HG03064 (cell line): Measurements from ENCODE around the gene ZNF462.

ENCODE experiments used
- ATAC-seq: cut with Tn5 transposase; IDR thresholded peaks from one replicate; pipeline ENCODE4 v1.9.1; 2021; ENCODE audit warnings: low read depth; ENCODE audit not compliant: unreplicated experiment

ZNF462 gene

DNA sequence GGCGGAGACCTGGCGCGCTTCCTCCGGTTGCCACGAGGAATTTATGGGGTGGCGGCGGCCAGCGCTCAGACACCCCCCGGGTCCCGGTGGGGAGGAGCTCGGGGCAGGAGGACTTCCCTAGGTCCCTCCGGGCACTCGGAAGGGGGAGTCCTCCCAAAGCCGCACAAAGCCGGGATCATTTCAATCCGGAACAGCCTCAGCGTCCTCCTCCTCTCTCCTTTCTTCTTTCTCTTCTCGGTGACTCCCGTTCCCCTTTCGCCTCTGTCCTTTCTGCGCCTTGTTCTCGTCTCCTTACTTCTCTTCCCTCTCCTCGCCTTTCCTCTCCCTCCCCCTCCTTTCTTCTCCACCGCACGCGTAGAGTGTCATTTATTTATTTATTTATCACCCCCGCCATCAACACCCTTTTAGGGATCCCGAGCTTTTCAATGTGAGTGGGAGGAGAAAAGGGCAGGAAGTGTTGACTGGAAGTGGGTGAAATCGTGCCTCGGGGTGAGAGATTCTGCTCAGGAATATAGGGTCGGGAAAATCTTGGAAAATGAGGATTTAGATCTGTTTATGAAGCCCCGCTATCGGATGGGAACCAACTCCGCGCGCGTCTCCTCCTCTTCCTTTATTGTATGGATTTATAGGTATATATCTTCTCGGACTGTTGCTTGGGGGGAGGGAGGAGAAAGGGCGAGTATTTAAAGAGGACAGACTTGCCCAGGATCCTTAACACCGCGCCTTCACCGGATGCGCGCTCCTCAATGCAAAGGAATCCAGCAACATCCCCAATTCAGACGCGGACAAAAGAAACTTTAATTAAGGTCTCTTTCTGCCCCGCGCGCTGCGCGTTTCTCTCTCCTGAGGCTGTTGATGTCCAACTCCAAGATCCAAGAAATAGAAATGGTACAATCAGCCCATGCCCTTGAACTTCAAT lies 2.0 kb upstream of the ZNF462 start:
- ATAC-seq = no peak

DNA sequence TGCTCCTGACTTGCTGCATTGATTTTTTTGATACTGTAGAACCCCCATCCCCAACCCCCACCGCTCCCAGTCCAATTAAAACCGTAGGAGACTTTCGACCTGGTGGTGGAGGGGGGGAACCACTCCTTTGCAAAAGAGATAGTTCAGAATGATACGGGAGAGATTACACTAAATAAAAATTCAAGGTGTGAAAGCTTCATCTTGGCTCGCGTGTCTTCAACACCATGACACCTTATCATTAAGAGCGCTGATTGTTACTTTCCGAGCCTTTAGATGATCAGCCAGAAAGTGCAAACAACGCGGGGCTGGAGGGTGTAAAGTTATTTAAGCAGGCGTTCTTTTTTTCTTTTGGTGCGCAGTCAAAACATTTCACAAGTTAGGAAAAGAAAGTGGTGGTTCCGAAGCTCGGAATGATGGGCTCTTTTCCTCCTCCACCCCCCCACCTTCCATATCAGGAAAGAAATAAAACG lies 1.3 kb upstream of the ZNF462 start:
- ATAC-seq = no peak

DNA sequence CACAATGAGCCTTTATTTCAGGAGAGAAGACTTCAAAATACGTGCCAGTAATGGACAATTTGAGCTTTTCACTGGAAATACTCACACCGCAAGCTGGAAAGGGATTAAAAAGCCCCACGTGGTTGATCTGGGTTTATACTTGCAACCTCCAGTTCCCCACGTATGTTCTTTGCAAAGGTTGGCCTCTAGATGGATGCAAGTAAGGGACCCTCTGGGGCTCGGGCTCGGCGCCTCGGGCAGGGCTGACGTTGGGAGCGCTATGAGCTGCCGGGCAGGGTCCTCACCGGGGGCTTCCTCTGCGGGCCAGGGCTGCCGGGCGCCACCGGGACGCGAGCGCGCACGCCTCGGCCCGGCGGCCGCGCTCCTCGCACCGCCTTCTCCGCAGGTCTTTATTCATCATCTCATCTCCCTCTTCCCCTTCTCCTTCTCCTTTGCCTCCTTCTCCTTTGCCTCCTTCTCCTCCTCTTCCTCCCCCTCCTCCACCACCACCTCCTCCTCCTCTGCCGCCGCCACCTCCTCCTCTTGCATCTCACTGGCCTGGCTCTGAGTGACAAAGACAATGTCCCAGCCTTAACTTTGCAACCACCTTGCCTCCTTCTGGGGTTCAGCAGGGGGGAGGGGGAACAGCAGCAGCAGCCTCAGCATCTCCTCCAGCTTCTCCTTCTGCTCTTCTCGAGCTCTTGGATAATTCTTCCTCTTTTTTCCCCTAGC lies 701 bp upstream of the ZNF462 start:
- ATAC-seq = no peak

DNA sequence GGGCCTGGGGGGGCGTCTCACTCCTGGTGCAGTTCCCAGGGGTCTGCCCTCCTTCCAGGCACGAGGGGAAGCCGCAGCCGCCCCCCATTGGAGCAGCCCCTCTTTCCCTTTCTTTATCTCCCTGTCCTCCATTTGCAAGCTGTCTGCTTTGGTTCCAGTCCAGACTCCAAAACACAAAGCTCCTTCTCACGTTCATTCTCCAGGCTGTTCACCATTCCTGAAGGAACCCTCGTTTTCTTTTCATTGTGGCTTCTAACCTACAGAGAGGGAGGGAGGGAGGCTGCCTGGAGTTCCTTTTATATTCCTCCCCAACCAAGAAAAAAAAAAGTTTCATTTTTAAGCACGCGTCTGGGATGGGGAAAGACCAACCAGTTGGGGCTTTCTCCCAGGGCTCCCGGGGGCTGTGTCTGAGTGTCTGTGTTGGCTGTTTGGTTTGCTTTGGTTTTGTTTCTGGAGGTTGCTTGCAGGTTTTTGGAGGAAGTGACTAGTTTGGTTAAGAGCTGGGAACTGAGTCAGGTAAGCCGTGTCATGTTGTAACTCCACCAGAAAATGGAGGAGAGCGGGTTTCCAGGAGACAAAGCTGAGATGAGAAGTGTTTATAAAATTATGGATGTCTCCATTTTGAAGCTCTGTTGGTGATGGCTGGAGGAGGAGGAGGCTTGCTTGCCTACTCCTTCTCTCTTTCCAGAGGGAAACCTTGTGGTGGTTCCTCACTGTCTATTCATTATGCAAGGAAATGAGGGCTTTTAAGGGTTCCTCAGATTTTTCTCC lies 1.6 kb downstream of the ZNF462 start:
- ATAC-seq = no peak

DNA sequence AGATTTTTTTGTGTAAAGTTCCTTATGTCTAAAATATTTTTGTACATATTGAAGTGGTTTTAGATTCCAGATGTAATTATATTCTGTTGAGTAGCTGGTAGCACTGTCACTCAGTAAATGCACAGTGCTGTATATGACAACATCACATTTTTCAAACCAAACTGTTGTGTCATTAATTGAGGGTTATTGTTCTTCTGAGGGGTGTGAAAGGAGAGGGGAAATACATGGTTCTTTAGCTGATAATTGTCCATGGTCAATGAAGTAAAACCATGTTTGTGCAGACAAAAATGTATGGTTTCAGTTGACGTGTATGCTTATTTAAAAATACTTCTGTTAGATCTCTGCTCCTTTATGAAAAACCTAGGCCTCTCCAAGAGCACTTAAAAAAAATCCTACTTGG lies 3.3 kb downstream of the ZNF462 start:
- no peak for ATAC-seq

DNA sequence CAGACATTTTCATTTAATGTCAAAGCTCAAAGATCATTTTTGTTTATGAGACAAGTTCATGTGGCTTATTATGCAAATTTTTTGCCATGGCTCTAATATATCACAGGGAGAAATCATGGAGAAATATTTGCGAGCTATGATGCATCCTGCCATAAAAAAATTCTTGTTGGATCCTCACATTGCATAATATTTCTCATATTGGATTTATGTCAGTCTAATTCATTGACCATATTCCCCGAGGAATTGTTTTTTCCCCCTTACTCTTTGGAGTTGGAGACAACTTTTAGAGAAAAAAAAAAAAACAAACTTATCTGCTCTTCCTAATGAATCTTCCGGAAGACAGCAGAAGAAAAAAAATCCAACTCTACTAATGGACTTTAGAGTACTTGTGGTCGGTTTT lies 4.3 kb downstream of the ZNF462 start:
- no peak for ATAC-seq

DNA sequence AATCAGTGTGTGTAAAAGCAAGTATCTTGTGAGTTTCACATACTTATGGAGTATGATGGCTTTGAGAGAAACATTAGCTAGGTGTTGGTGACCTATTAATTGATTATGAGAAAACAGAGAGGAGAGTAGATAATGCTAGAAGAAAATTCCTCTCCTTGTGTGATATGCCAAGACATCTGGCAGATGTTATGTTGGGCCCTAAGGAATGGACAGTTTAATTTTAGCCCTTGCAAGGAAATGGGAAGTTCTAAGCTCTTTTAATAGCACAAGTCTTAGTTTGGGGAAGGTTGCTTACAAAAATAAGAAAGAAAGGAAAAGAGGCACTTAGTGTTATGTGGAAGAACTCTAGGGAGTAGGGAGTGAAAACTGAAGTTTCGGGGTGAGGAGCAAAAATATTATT lies 5.1 kb downstream of the ZNF462 start:
- no peak for ATAC-seq

DNA sequence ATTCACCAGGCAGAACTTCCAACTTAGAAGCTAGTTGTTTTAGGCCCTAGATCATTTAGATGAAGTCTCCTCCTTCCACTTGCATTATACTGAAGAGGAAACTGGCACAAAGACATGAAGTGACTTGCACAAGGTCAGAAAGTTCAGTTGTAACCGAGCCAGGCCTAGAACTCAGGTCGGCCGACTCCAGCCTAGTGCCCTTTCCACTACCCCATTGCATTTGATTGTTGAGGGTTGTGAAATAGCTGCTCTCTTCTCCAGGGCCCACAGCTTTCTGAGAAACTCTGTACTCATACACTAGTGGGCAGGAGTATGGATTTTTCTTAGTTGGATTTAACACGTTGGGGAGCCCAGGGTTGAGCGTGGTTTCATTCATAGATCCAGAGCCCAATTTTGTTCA lies 5.6 kb downstream of the ZNF462 start:
- no peak for ATAC-seq

DNA sequence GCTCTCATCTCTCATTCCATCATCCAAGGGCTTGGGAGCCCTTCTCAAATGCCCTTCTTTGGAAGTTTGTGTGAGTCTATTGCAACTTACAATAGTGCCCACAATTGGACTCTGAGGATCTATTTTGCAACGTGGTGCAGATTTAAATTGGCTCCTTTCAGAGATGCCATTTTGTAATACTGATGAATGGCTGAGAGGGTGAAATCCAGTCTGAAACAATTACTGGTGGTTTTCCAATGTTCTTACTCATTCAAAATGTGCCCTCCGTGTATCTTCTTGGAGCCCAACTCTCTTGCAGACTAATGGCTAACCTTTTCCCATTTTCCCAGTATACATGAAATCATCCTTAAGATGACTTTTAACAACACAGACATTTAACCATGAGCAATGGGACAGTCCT lies 6.1 kb downstream of the ZNF462 start:
- no peak for ATAC-seq

DNA sequence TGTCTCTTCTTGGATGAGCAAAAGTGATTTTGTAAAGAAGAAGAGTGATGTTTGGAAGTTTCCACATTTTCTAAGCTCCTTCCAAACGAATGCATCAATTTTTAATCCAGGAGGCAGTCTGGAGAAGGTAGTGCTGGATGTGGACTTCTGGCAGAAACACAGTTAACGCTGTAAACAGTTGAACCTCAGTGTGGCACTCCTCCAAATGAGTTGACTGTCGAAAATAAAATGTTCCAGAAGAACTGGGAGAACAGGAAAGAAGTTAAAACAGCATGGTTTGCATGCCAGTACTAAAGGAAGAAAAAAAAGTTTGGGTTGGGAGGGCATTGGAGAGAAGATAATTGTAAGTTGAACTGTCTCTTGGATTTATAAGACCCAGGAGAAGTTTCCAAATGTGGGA lies 6.5 kb downstream of the ZNF462 start:
- no peak for ATAC-seq

DNA sequence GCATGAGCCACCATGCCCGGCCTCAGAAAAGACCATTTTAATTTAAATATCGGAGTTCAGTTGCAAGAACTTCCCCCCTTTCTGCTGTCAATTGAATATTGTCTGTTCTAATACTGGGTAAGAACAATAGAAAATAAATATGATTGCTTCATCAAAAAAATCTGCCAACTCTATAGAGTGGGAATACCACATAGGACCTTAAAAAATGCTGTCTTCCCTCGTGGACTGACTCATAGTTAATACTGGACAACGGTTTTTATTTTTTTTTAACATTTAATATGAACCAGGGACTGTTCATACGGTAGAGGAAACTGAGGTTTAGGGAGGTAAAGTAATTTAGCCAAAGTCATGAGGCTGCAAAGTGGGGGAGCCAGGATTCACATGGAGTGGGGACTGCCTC lies 9.7 kb downstream of the ZNF462 start:
- no peak for ATAC-seq

DNA sequence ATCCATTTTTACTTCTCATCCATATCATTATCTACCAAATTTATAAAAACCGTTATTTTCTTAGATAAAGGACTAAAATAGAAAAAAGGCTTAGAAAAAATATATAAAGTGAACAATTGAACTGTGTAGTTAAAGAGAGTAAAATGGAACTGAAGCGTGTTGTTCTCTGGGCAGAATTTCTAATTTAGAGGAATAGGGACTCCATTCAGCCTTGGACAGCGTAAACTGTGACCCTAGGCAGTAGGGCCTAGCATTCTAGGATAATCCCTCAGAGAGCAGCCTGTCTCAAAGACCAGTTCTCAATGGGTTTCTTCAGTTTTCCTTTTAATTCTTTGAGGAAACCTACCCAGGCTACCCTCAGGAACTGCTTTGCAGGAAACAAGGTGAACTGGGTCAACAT lies 11.1 kb downstream of the ZNF462 start:
- no peak for ATAC-seq

DNA sequence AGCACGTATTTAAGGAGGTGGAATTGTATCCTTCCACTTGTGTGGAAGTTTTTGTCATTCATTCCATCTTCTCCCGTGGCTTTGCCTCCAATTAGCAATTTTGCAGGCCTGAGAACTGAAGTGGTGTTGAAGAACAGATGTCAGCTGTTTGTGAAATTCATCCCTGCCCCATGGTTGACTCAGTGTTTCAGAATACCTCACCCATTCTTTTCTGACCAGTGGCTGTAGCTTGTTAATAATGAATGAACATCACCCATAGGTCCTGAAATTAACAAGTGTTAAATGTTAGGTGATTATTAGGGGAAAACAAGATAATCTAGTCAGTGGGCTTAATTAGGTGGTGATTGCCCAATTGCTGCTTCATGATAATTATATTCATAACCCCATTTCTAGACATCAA lies 11.7 kb downstream of the ZNF462 start:
- no peak for ATAC-seq

DNA sequence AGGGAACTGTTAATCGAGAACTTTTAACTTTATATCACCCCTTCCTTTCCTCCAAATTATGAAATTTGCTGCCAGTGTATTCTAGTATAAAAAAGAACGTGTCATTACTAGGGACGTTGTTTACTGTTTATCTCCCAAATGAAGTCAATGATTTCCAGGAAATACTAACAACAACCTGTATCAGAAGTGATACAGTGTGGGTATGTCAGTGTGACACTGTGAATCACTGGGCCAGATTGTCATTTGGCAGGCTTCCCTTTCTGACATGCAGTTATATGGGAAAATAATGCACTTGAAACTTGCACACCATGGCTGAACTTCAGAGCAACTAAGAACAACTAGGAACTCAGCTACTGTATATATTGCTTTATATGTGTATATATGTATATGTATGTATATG lies 12.6 kb downstream of the ZNF462 start:
- no peak for ATAC-seq

DNA sequence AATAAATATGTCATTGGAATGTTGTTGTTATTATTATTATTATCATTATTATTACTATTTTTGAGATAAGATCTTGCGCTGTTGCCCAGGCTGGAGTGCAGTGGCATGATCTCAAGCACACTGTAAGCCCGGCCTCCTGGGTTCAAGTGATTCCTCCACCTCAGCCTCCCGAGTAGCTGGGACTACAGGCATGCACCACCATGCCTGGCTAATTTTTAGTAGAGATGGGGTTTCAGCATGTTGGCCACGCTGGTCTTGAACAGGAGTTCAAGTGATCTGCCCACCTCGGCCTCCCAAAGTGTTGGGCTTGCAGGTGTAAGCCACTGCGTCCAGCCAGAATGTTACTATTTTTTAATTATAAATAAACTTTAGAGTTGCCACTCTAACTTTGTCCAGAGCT lies 14.4 kb downstream of the ZNF462 start:
- ATAC-seq = no peak

DNA sequence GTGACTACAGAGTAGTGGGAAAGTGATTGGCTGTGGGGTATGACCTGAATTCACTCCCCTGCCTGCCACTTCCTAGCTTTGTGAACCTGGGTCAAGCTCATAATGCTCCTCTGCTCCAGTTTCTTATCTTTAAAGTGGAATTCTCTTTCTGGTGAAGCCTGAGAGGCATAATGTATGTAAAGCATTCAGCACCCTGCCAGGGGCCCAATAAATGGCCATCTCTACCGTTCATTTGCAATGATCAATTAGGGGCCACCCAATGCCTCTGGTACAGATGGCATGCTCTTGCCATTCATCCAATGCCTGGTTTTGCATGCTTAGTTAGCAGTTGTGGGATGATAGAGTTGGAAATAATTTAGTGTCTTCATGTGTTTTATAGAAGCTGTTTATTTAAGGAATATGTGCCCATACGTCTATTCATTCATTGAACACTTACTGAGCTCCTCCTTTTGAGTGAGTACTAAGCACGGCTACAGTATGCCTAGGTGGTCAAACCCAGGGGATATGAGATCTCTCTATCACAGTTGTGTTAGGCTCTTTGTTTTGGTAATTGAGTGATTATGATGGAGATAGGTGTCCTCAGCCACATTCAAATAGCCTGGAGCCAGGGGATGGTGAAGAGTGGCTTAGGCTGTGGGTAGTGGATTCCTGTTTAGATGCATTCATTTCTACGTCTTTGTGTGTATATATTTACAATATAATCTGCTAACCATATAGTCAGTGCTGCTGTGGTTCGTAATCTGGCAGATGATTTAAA lies 15.3 kb downstream of the ZNF462 start:
- no peak for ATAC-seq

DNA sequence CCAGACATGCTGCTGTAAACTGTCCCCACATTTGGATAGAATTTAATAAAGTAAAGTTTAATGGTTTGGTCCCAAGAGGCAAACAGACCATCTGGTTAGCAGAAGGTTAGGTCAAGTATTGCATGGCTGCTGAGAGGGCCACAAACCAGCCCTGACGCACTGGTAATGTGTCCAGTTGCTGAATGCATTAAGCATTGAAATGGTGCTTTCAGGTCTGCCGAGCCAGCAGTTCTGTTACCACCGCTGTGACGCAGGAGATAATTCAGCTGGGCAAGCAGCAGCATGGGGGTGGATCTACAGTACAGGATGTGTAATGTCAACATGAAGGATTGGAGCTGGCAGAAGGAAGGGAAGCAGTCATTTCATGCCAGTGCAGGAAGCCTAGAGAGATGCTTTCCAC lies 16.0 kb downstream of the ZNF462 start:
- no peak for ATAC-seq

DNA sequence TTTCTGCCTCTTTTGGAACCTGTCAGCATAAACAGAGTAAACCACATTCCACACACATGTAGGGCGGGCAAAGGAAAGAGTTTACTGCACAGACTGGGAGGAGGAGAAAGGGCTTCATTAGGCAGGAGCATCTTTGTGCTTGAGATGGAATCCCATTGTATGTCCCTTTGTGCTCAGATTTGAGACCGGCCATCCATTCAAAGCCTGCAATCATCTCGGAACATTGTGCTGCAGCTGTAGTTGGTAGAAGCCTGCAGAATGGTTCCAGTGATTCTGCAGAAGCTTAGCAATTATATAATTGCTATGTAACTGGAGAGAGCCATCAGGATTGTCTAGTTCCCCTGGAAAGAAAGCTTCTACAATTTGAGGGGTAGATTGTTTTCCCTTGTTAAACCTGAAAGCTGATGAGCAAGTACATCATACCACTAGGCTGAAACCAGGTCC lies 16.5 kb downstream of the ZNF462 start:
- ATAC-seq = no peak

DNA sequence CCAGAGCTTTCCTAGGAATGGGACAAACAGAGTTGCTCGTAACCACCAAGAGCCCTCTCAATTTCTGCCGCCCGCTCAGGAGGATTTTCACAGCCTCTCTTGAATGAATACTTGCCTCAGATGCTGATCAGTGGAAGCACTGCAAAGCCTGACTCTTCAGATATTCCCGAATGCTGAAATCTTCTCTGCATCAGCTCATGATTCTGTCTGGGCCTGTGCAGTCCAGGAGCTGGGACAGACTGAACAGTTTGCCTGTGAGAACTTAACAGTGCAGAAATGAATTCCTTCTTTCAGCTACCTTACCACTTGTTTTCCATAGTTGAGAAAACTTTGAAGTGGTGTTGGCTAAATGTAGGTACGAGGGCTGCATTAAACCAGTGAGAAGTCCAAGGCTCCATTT lies 17.1 kb downstream of the ZNF462 start:
- no peak for ATAC-seq

DNA sequence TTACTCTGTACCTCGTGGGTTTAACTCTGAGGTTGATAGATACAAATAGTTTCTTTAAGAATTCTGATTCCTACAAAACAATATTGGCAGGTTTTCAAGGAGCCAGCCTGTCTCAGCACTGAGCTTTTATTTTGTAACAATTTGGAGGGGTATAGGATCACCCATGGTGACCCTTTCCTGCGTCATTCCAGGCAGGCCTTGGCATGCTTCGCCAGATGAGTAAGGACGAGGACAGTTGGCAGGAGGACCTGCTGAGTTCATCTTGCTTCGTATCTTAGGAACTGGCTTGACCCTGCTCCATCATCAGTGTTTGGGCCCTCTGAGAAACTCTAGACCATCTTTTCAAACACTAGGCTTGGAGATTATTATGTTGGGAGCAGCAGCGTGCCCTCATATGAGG lies 17.9 kb downstream of the ZNF462 start:
- ATAC-seq = no peak
